ENCODE measurements around the gene SERP2.
"Not testable (repeated sequence)": the region's sequence is repeated elsewhere in the genome, so short reads cannot be mapped to it uniquely, and the experiment has no call there.

Gene SERP2

GRCh38 chr13:44373601-44374347, at the start of gene SERP2:
TSS of gene SERP2 (plus strand) at chr13:44373824. CDS start at chr13:44374026, 202 bp downstream.
- DNase-seq = no peak

DNA sequence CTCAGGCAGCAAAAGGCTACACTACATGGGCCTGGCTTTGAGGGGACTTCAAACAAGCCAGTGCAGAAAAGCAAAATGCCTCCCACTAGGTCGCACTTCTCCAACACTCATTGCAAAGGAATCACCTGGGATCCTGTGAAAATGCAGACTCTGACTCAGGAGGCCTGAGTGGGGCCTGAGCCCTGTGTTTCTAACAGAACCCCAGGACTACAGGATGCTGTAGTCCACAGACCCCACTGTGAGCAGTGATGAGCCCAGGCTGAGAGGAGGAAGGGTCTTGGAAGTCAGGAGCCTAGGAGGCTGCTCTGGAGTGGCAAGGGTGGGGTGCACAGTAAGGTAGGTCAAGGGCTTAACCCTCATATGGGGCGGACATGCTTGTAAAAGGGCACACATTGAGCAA, 46.7 kb upstream of the SERP2 start:
- no peak for DNase-seq

- DNase-seq = not testable (repeated sequence)
Measured at GRCh38 chr13:44329041-44329440, 44.6 kb upstream of the SERP2 start.

- no peak for DNase-seq
Measured at GRCh38 chr13:44329909-44330545, 43.6 kb upstream of the SERP2 start.

DNA sequence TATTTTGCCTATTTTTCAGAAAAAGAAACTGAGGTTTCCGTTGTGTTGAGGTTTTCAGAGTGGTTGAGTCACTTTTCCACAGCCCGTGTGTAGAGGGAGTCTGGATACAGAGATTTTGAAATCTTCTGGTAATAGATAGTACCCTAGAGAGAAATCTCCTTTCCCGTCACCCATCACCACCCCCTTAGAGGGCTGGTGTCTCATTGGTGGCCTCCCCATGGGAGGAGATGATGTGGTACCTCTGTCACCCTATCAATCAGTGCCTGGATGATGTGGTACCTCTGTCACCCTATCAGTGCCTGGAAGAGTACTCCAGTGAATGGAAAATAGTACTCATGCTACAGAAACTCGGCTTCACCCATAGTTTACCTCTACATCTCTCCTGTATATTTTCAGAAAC, 42.2 kb upstream of the SERP2 start:
- no peak for DNase-seq

DNA sequence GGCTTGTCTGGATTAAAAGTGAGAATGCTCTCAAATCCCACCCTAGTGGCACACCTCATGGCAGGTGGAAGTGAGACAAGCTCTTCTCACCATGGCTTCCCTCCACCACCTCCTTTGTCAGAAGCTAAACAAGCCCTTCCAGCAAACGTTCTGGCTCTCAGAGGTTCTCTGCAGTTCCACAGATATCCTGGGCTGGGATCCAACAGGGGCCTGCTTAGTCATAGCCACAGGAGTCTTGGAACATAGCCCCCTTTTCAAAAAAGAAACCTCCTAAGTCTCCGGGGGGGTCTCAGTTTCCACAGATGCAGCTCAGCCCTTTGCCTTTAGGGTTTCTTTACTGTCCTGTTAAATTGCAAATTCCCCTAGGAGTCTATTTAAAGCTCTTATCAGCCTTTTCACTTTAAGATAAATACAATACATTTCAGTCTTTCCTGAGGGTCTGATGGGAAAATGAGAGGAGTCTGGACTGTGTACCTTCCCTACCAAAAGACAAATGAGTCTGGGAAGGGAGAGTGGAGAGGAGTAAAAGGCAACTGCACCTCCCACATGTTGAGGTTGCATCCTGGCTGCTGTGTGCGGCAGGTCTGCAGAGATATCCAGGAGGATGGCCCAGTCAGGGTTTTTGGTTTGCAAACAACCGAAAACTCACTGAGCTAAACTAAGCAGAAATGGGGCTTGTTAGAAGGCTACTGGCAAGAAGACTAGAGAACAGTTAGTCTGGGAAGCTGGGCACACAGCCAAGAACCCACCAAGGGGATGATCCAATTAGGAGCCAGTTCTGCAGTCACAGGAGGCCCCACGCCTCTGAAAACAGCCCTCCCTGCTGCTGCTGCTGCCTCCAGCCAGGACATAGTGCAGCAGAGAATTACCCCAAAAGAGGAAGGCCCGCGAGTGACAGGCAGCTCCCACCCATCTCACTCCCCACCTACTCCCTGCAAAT, 41.4 kb upstream of the SERP2 start:
- DNase-seq = no peak

- no peak for DNase-seq
Measured at GRCh38 chr13:44333950-44334655, 39.5 kb upstream of the SERP2 start.

- DNase-seq = no peak
Measured at GRCh38 chr13:44334751-44335150, 38.9 kb upstream of the SERP2 start.

GRCh38 chr13:44336934-44337333, 36.7 kb upstream of the SERP2 start:
- no peak for DNase-seq

- no peak for DNase-seq
Measured at GRCh38 chr13:44337581-44337980, 36.0 kb upstream of the SERP2 start.

DNA sequence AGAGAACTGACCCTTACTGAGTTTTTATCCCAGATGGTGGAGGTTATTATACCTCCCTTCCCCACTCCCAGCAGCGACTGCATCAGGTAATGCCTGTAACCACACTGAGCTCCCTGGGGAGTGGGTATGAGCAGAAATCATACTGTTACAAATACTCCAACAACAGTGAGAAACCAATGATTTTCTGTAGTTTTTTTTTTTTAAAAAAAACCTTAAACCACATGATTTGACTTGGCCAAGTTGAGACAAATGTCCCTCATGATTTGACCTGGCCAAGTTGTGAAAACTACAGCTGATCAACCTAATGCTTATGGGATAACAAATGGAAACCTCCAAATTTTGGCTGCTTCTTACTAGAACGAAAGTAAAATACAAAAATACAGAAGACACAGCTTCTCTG, 33.1 kb upstream of the SERP2 start:
- DNase-seq = no peak

DNA sequence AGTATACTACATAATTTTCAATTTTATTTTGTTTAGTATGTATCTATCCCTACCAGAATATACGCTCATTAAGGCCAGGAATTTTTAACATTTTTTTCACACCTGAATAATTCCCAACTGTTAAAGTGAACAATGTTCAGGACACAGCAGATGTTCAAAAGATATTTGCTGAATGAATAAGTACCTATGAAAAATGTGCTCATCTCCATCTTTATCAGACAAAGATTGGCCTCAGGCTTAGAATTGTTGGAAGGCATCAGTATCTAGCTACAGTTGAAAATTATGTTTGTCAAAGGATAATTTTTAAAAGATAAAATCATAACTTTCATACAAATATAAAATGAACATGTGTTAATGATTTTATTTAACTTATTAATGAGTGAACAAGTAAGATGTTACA, 30.9 kb upstream of the SERP2 start:
- no peak for DNase-seq

DNA sequence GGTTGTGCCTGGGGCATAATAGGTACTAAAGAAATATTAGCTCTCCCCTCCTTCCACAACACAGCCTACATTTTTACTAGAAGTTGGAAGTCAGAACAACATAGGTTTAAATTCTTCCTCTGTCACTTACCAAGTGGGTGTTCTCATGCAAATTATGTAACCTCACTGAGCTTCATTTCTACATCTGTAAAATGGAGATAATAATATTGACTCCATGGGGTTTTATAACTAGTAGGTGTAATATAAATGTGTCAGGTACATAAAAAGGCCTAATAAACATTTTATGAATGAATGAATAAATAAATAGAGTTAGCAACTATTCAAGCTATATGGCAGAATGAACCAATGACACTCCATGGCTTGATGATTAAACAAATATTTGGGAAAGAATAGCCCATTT, 27.1 kb upstream of the SERP2 start:
- DNase-seq = no peak

- DNase-seq = no peak
Measured at GRCh38 chr13:44347301-44347700, 26.3 kb upstream of the SERP2 start.

DNA sequence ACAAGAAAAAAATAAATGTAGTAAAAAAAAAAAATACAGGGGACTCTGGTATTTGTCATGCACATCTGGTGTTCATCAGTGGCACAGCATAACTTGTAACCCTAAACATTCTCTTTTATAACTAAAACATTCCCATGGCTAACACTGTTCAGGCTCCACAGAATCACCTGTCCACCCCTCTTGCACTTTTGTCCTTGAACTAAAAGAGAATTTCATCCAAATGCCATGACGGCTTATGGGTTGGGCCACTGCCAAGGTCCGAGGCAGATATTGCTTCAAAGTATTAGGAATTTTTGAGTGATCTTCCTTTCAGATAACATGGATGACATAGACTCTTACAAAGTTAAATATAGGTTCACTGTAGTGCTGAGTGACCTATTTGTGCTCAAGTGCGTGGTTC, 25.7 kb upstream of the SERP2 start:
- no peak for DNase-seq

DNA sequence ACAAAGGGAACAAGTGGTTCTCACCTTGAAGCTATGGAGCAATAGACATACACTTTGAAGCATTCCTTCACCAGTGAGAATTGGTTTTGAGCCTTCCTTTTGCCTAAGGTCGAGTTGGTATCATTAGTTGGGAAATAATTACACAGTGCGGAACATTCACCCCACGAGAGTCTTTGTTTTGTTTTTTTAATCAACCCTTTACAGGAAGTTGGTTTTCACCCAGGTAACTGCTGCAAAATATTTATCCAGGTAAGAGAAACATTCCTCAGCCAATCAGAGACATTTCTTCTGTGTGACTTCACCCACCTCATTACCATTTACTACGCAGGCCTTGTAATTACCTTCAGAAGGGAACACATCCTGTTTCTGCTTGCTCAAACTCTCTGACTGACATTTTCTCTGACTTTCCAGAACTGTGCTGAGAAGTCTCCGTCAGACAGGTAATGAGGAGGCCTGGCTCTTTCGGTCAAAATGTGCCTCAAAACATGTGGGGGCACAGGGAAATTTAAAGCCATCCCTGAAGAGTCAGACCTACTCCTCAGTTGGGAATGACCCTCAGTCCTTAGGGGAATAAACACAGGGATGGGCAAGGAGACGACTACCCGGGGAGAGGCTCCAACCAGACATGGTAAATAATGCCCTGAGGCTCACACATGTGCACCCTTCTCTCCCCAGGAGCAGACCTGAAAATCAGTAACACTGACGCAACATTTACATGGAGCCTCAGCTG, 22.7 kb upstream of the SERP2 start:
- DNase-seq = no peak

DNA sequence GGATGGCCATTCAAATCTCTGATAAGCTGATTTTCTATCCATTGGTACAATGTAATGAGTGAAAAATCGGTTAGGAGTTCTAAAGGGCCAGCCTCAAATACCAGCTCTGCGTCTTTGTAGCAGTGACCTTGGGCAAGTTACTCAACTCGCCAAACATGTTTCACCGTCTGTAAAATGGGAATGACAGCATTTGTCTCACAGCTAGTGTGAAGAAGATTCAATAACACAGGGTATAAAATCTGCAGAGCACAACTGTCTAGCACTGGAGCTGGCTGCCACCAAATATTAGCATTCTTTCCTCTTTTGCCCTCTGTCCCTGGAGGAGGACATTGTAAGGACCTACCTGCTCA, 22.1 kb upstream of the SERP2 start:
- DNase-seq = no peak

DNA sequence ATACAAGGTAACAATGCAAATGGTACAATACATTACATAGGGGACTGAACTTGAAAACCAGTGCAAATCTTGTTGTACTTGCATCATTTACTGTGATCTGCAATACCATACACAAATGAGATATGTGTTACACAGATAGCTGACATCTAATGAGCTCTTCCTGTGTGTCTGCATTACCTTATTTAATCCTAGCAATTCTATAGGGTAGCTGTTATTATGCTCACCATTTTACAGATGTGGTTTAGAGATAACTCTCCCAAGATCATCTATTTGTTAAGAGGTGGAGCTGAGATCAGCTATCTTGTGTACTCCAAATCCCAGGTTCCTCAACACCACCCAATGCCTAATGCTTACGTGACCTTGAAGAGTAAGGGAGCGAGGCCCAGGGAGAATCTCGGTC, 21.4 kb upstream of the SERP2 start:
- no peak for DNase-seq

DNA sequence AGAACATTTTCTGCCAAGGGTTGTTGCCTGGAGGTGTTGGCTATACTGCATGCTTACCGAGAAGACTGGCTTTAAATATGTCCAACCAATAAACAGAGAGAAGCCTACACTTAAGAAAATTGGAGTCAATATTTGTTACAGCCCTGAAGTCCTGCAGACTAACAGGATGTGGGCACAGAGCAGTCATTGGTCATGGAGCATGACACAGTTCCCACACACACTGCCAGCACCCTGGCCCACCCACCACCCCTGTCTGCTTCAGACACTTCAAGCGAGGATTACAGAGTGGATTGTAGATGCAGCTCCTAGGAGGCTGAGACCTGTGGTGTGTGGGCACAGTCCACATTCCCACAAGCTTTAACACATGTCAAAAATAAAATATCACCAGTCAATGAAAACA, 21.0 kb upstream of the SERP2 start:
- no peak for DNase-seq

- no peak for DNase-seq
Measured at GRCh38 chr13:44354331-44354730, 19.3 kb upstream of the SERP2 start.

- no peak for DNase-seq
Measured at GRCh38 chr13:44354884-44355283, 18.7 kb upstream of the SERP2 start.

GRCh38 chr13:44355621-44356020, 18.0 kb upstream of the SERP2 start:
- DNase-seq = no peak
